T-helper 17 cell (primary cell): Measurements from ENCODE around the gene ZNF442. TPM values are rescaled to one million over a fixed set of nuclear protein-coding genes. Genes with fewer than 3 reads are reported as not detected.
"Not testable (repeated sequence)": the region's sequence is repeated elsewhere in the genome, so short reads cannot be mapped to it uniquely, and the experiment has no call there.

Source experiments
- ATAC-seq: fragments of 150-1000 bp; cut with Tn5 transposase; 2 replicates; pipeline ENCODE4 v1.10.0; 2021; ENCODE audit warnings: mild to moderate bottlenecking, moderate library complexity
- DNase-seq, 3 donors: peaks; one replicate each; pipeline versions ENCODE4 v3.0.0 to v3.0.0-alpha.2; 2020 to 2021
- H3K9me3 ChIP-seq: one replicate; pipeline ENCODE4 v1.7.0; 2013; ENCODE audit warnings: low read length, mild to moderate bottlenecking; ENCODE audit not compliant: control insufficient read depth, poor library complexity, severe bottlenecking
- H3K27ac Mint-ChIP-seq: one replicate; pipeline ENCODE4 v1.8.0; 2022; ENCODE audit warnings: mild to moderate bottlenecking, moderate library complexity, mixed read lengths
- H3K27me3 Mint-ChIP-seq: one replicate; pipeline ENCODE4 v1.8.0; 2022; ENCODE audit warnings: mixed read lengths
- H3K36me3 Mint-ChIP-seq: one replicate; pipeline ENCODE4 v1.8.0; 2022; ENCODE audit warnings: low read depth, mixed read lengths
- H3K4me1 Mint-ChIP-seq: one replicate; pipeline ENCODE4 v1.8.0; 2022; ENCODE audit warnings: mild to moderate bottlenecking, mixed read lengths
- H3K4me3 Mint-ChIP-seq: one replicate; pipeline ENCODE4 v1.8.0; 2022; ENCODE audit warnings: mild to moderate bottlenecking, moderate library complexity, mixed read lengths
- total RNA-seq, 4 donors: library from RNA in 2 of 4; stranded (reverse) in 2 of 4; gene quantifications; one replicate each; pipeline ENCODE4 v1.2.3 and lab custom pipeline; 2022 to 2026

ZNF442 gene
- total RNA-seq (under 1 TPM; 0.29 to 0.97 TPM), total RNA-seq (lab: John Stamatoyannopoulos, UW) (0.68 to 0.93 reads per million in 2 donors)

- H3K36me3 Mint-ChIP-seq: no peaks in the 10 kb centered on the region
- no peaks in the 10 kb centered on the region for H3K9me3 ChIP-seq
- peak within 1 kb of the TSS; percentile 89 for H3K27ac Mint-ChIP-seq
- H3K27me3 Mint-ChIP-seq: peaks cover 10% of the 10 kb centered on the region
- peaks cover 15% of the 10 kb centered on the region for H3K4me1 Mint-ChIP-seq
- DNase-seq: peak; percentile 38 to 58 (median 44)
- peak within 1 kb of the TSS; percentile 95 for H3K4me3 Mint-ChIP-seq
- peak; percentile 98 for ATAC-seq
These were observed at the start of gene ZNF442 for GRCh38 chr19:12365236-12366162. Gene ZNF442 (minus strand): TSS chr19:12365683. CDS start chr19:12363631, 2,052 bp downstream.

DNA sequence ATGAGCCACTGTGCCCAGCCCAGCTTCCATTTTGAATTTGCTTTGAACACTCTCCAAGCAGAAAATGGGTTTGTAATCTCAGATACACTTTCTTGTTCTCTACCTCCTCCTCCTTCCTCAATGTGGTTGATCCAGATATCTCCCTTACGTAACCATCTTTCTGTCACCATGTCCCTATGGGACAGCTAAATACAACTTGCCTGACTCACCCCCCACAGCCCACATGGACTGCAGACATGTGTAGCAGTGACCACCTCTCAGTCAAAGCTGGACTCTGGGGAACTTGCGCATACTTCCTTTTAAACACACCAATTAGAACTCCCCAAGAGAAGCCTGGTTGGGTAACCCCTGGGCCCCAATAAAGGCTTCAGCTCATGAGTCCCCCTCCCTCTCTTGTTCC, 46.4 kb upstream of the ZNF442 start:
- H3K9me3 ChIP-seq: no peaks in the 10 kb centered on the region
- Mint-ChIP-seq H3K27me3 (no peaks in the 10 kb centered on the region), H3K4me3 (no peak overlapping the region), H3K36me3 (no peaks in the 10 kb centered on the region), H3K27ac (no peak overlapping the region), H3K4me1 (no peaks in the 10 kb centered on the region)
- ATAC-seq (no peak), DNase-seq (no peak)

DNA sequence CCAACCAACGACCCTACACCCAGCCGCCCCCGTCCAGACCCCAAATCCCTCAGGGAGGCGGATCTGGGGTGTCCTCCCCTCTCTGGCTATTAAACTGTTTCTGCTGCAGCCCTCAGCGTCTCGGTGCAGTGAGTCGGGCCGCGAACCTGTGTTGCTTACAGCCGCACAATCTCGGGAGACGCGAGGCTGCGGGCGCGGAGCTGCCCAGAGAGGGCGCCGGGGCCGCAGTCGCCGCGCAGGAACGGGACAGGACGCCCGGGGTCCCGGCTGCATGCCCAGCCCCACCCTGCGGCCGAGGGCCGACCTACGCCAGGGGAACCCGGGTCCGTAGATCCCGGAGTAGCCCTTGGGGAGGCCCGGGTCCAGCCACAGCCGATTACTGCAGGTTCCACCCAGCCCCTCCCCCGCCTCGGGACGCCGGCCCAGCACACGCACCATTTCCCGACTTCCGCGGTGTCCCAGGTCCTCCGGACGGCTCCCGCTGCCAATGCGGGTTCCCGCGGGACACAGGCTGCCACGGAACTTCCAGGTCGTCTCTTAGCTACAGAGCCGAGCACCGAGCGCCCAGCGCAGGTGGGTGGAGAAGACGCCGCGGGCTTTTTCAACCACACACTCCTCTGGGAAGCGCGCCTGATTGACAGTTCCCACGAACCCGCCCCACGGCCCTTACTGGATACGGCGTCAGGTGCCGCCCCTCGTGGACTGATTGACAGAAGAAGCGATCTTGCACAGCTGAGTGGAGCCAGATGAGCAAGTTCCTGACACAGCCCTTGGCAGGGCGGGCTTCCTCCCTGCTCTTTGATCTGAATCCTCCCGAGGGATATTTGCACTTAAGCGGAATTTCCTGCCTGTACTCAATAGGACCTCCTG, 35.4 kb upstream of the ZNF442 start, which contains the start of gene ZNF799:
TSS of gene ZNF799 (minus strand) at position 639 of the 870 bp plus-strand sequence. CDS start at position 438, 201 bp downstream.
- Mint-ChIP-seq H3K27ac (peak within 1 kb of the TSS; percentile 86), H3K27me3 (no peaks in the 10 kb centered on the region), H3K4me3 (peak within 1 kb of the TSS; percentile 94), H3K36me3 (peaks cover 2% of the 10 kb centered on the region), H3K4me1 (peaks cover 11% of the 10 kb centered on the region)
- no peaks in the 10 kb centered on the region for H3K9me3 ChIP-seq
- ATAC-seq (peak; percentile 95), DNase-seq (peak; percentile 50 to 59 (median 56))

DNA sequence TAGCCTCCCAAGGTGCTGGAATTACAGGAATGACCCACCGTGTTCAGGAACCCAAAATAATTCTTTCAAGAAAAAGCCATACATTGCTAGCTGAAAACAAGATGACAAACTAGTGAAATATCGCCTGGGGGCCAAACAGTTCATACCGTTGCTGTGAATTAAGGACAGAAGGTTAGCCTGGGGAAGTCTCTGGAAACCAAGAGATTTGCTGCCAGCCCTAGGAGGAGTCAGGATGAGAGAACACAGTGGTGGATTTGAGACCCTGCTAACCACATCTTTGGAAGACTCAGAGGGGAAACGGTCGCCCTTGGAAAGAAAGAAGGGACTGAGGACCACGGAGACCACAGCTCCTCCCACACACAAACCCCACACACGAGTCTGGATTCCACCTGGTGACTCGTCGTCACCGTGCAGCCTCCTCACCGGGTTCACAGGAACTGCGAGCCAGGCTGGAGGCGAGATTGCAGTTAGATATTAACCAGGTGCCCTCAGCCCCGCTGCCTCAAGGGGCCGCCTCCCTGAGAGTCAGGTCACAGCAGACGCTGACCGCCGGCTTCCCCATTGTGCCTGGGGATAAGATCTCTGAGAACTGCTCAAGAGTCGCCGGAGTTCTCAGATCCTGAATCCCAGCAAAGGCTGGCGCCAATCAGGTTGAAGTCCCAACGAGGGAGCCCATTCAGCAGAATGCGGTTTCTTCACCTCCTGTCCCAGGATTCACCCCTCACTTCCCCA, 34.6 kb upstream of the ZNF442 start:
- H3K4me3 Mint-ChIP-seq: peak overlapping the region; percentile 94
- ATAC-seq: peak; percentile 54
- H3K9me3 ChIP-seq, H3K27me3 Mint-ChIP-seq, H3K36me3 Mint-ChIP-seq, DNase-seq: not testable (repeated sequence)
- peaks cover 11% of the 10 kb centered on the region for H3K4me1 Mint-ChIP-seq
- H3K27ac Mint-ChIP-seq: peak overlapping the region; percentile 86

DNA sequence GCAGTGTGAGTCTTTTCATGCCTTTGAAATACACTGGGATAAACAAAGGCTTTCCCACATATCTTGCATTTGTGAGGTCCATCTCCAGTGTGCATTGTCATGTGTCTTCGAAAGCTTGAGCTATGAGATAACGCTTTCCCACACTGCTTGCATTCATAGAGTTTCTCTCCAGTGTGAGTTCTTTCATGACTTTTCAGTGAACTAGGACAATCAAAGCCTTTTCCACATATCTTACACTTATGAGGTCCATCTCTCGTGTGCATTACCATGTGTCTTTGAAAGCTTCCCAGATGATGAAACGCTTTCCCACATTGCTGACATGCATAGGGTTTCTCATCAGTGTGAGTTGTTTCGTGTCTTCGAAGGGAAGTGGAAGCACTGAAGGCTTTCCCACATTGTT, 25.7 kb upstream of the ZNF442 start:
- ATAC-seq, H3K27me3 Mint-ChIP-seq, DNase-seq, H3K4me3 Mint-ChIP-seq, H3K36me3 Mint-ChIP-seq, H3K27ac Mint-ChIP-seq, H3K4me1 Mint-ChIP-seq: not testable (repeated sequence)
- H3K9me3 ChIP-seq: peaks cover 14% of the 10 kb centered on the region

DNA sequence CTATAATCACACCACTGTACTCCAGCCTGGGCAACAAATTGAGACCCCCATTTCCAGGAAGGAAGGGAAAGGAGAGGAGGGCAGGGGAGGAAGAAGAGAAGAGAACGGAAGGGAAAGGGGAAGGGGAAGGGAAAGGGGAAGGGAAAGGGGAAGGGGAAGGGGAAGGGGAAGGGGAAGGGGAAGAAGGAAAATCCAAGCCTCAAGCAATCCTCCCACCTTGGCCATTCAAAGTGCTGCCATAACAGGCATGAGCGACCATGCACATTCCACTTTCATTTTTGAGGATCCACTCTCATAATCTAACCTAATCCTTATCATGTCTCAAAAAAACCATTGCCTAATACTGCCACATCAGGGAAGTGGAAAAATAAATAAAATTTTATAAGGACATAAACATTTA, 20.9 kb upstream of the ZNF442 start:
- not testable (repeated sequence) for DNase-seq, H3K36me3 Mint-ChIP-seq, H3K27ac Mint-ChIP-seq, H3K9me3 ChIP-seq, H3K27me3 Mint-ChIP-seq, H3K4me1 Mint-ChIP-seq, ATAC-seq, H3K4me3 Mint-ChIP-seq

DNA sequence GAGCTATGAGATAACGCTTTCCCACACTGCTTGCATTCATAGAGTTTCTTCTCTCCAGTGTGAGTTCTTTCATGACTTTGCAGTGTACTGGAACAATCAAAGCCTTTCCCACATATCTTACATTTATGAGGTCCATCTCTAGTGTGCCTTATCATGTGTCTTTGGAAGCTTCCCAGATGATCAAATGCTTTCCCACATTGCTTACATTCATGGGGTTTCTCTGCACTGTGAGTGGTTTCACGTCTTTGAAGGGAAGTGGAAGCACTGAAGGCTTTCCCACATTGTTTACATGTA, 14.9 kb upstream of the ZNF442 start:
- Mint-ChIP-seq H3K27ac (no peak overlapping the region), H3K36me3 (peaks cover 2% of the 10 kb centered on the region), H3K4me1 (no peaks in the 10 kb centered on the region), H3K4me3 (no peak overlapping the region), H3K27me3 (no peaks in the 10 kb centered on the region)
- ATAC-seq (no peak), DNase-seq (no peak)
- peaks cover 12% of the 10 kb centered on the region for H3K9me3 ChIP-seq

GRCh38 chr19:12379732-12380443, 14.4 kb upstream of the ZNF442 start:
- no peak for DNase-seq
- no peak overlapping the region for H3K27ac Mint-ChIP-seq
- no peak overlapping the region for H3K4me3 Mint-ChIP-seq
- no peaks in the 10 kb centered on the region for H3K27me3 Mint-ChIP-seq
- ATAC-seq: no peak
- H3K9me3 ChIP-seq: peaks cover 12% of the 10 kb centered on the region
- peaks cover 2% of the 10 kb centered on the region for H3K36me3 Mint-ChIP-seq
- no peaks in the 10 kb centered on the region for H3K4me1 Mint-ChIP-seq

- Mint-ChIP-seq H3K4me1 (no peaks in the 10 kb centered on the region), H3K27me3 (no peaks in the 10 kb centered on the region), H3K27ac (no peak overlapping the region), H3K4me3 (no peak overlapping the region), H3K36me3 (peaks cover 2% of the 10 kb centered on the region)
- ATAC-seq (no peak), DNase-seq (no peak)
- H3K9me3 ChIP-seq: peaks cover 7% of the 10 kb centered on the region
These were observed 8.5 kb upstream of the ZNF442 start for GRCh38 chr19:12374026-12374425.

DNA sequence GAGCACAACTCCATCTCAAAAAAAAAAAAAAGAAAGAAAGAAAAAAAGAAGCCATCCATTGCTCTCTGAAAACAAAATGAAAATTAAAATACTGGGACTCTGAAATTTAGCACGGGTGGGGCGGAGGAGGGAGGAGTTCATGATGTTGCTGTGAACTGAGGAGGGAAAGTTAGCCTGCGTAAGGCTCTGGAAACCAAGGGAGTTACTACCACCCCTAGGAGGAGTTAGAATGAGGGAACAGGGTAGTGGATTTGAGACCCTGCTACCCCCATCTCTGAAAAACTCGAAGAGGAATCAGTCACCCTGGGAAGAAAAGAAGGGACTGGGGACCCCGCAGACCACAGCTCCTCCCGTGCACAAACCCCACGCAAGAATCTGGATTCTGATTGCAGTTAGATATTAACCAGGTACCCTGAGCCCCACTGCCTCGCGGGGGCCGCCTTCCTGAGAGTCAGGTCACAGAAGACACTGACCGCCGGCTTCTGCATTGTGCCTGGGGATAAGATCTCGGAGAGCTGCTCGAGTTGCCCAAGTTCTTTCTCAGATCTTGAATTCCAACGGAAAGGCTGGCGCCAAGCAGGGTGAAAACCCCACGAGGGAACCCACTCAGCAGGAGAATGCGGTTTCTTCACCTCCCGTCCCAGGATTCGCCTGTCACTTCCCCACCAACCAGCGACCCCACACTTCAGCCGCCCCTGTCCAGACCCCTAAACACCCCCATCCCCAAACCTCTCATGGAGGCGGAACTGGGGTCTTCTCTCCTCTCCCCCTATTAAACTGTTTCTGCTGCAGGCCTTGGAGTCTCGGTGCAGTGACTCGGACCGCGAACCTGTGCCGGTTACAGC, 870 bp downstream of the ZNF442 start:
- Mint-ChIP-seq H3K27ac (peak overlapping the region; percentile 54), H3K27me3 (peaks cover 10% of the 10 kb centered on the region), H3K4me3 (peak overlapping the region; percentile 95), H3K36me3 (no peaks in the 10 kb centered on the region), H3K4me1 (peaks cover 15% of the 10 kb centered on the region)
- DNase-seq: no peak
- H3K9me3 ChIP-seq: no peaks in the 10 kb centered on the region
- no peak for ATAC-seq

- peaks cover 15% of the 10 kb centered on the region for H3K4me1 Mint-ChIP-seq
- not testable (repeated sequence) for H3K27ac Mint-ChIP-seq
These were observed 3.2 kb downstream of the ZNF442 start for GRCh38 chr19:12362236-12362635.

GRCh38 chr19:12353375-12353774, 12.1 kb downstream of the ZNF442 start:
- Mint-ChIP-seq H3K27ac (no peak overlapping the region), H3K4me1 (no peaks in the 10 kb centered on the region), H3K4me3 (no peak overlapping the region), H3K36me3 (peaks cover 3% of the 10 kb centered on the region), H3K27me3 (no peaks in the 10 kb centered on the region)
- DNase-seq: no peak
- peaks cover 12% of the 10 kb centered on the region for H3K9me3 ChIP-seq
- no peak for ATAC-seq

More at GRCh38 chr19:12362236-12362635, 3.2 kb downstream of the ZNF442 start:
- not testable (repeated sequence) for DNase-seq, H3K36me3 Mint-ChIP-seq, H3K4me3 Mint-ChIP-seq, H3K9me3 ChIP-seq, ATAC-seq, H3K27me3 Mint-ChIP-seq
